ENCODE results near the gene GIT2. TPM values are rescaled to one million over a fixed set of nuclear protein-coding genes. Genes with fewer than 3 reads are reported as not detected.

The GIT2 gene
- total and polyA plus RNA-seq, 2 of the 13 experiments (the other 11 are each of a cell fraction or from before 2014, with no cell fraction given) = 18.4 to 19.8 TPM

DNA sequence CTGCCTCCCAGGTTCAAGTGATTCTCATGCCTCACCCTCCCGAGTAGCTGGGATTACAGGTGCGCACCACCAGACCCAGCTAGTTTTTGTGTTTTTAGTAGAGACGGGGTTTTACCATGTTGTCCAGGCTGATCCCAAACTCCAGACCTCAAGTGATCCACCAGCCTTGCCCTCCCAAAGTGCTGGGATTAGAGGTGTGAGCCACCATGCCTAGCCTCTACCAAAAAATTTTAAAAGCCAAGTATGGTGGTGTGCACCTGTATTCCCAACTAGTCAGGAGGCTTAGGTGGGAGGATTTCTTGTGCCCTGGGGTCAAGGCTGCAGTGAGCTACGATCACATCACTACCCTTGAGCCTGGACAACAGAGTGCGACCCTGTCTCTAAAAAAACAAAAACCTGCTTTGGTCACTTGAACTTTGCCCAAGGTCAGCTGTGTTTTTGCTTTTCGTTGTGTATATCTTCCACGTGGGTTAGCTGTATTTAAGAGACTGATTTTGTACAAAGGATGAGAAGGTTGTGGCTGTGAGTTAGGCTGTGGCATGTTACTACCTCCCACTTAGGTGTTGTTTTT lies 39.5 kb upstream of the GIT2 start (continued):
- TF ChIP-seq, protein P1, sequence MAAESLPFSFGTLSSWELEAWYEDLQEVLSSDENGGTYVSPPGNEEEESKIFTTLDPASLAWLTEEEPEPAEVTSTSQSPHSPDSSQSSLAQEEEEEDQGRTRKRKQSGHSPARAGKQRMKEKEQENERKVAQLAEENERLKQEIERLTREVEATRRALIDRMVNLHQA (CRISPR knock-in tag; IDR thresholded peaks at IDR 0.05) = no peak
- peak; percentile 82 for TF ChIP-seq ISL2 (CRISPR knock-in tag; IDR thresholded peaks at IDR 0.05)
- no peak for TF ChIP-seq U2AF1 (optimal IDR thresholded peaks at IDR 0.05; ENCODE audit: low read depth, low read length)
- TF ChIP-seq, protein P2, sequence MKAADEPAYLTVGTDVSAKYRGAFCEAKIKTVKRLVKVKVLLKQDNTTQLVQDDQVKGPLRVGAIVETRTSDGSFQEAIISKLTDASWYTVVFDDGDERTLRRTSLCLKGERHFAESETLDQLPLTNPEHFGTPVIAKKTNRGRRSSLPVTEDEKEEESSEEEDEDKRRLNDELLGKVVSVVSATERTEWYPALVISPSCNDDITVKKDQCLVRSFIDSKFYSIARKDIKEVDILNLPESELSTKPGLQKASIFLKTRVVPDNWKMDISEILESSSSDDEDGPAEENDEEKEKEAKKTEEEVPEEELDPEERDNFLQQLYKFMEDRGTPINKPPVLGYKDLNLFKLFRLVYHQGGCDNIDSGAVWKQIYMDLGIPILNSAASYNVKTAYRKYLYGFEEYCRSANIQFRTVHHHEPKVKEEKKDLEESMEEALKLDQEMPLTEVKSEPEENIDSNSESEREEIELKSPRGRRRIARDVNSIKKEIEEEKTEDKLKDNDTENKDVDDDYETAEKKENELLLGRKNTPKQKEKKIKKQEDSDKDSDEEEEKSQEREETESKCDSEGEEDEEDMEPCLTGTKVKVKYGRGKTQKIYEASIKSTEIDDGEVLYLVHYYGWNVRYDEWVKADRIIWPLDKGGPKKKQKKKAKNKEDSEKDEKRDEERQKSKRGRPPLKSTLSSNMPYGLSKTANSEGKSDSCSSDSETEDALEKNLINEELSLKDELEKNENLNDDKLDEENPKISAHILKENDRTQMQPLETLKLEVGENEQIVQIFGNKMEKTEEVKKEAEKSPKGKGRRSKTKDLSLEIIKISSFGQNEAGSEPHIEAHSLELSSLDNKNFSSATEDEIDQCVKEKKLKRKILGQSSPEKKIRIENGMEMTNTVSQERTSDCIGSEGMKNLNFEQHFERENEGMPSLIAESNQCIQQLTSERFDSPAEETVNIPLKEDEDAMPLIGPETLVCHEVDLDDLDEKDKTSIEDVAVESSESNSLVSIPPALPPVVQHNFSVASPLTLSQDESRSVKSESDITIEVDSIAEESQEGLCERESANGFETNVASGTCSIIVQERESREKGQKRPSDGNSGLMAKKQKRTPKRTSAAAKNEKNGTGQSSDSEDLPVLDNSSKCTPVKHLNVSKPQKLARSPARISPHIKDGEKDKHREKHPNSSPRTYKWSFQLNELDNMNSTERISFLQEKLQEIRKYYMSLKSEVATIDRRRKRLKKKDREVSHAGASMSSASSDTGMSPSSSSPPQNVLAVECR (CRISPR knock-in tag; IDR thresholded peaks at IDR 0.05; ENCODE audit: borderline replicate concordance) = peak; percentile 72; the same call in 1 of the 2 replicates
- peak; percentile 60 for TF ChIP-seq RCOR2 (CRISPR knock-in tag; IDR thresholded peaks at IDR 0.05)
- TF ChIP-seq, protein P3, sequence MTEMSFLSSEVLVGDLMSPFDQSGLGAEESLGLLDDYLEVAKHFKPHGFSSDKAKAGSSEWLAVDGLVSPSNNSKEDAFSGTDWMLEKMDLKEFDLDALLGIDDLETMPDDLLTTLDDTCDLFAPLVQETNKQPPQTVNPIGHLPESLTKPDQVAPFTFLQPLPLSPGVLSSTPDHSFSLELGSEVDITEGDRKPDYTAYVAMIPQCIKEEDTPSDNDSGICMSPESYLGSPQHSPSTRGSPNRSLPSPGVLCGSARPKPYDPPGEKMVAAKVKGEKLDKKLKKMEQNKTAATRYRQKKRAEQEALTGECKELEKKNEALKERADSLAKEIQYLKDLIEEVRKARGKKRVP (CRISPR knock-in tag; IDR thresholded peaks at IDR 0.05) = no peak
- TF ChIP-seq ZNF3 (CRISPR knock-in tag; IDR thresholded peaks at IDR 0.05) = no peak
- TF ChIP-seq MAF1 (CRISPR knock-in tag; IDR thresholded peaks at IDR 0.05; ENCODE audit: borderline replicate concordance) = no peak
- TF ChIP-seq NFKBIZ (CRISPR knock-in tag; IDR thresholded peaks at IDR 0.05) = no peak
- TF ChIP-seq ZNF34 (CRISPR knock-in tag; IDR thresholded peaks at IDR 0.05; ENCODE audit: borderline replicate concordance) = no peak
- TF ChIP-seq ZNF777 (CRISPR knock-in tag; IDR thresholded peaks at IDR 0.05) = no peak
- TF ChIP-seq NR2F2 (IDR thresholded peaks at IDR 0.05; ENCODE audit: borderline replicate concordance, low read depth) = peak; percentile 65
- no peak for TF ChIP-seq ZFX (CRISPR knock-in tag; IDR thresholded peaks at IDR 0.05; ENCODE audit: low read depth)
- no peak for TF ChIP-seq SYNCRIP (IDR thresholded peaks at IDR 0.05; ENCODE audit: insufficient read depth, low read depth, low read length)
- TF ChIP-seq, protein P4, sequence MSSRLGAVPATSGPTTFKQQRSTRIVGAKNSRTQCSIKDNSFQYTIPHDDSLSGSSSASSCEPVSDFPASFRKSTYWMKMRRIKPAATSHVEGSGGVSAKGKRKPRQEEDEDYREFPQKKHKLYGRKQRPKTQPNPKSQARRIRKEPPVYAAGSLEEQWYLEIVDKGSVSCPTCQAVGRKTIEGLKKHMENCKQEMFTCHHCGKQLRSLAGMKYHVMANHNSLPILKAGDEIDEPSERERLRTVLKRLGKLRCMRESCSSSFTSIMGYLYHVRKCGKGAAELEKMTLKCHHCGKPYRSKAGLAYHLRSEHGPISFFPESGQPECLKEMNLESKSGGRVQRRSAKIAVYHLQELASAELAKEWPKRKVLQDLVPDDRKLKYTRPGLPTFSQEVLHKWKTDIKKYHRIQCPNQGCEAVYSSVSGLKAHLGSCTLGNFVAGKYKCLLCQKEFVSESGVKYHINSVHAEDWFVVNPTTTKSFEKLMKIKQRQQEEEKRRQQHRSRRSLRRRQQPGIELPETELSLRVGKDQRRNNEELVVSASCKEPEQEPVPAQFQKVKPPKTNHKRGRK (CRISPR knock-in tag; IDR thresholded peaks at IDR 0.05) = no peak
- TF ChIP-seq, protein P5, sequence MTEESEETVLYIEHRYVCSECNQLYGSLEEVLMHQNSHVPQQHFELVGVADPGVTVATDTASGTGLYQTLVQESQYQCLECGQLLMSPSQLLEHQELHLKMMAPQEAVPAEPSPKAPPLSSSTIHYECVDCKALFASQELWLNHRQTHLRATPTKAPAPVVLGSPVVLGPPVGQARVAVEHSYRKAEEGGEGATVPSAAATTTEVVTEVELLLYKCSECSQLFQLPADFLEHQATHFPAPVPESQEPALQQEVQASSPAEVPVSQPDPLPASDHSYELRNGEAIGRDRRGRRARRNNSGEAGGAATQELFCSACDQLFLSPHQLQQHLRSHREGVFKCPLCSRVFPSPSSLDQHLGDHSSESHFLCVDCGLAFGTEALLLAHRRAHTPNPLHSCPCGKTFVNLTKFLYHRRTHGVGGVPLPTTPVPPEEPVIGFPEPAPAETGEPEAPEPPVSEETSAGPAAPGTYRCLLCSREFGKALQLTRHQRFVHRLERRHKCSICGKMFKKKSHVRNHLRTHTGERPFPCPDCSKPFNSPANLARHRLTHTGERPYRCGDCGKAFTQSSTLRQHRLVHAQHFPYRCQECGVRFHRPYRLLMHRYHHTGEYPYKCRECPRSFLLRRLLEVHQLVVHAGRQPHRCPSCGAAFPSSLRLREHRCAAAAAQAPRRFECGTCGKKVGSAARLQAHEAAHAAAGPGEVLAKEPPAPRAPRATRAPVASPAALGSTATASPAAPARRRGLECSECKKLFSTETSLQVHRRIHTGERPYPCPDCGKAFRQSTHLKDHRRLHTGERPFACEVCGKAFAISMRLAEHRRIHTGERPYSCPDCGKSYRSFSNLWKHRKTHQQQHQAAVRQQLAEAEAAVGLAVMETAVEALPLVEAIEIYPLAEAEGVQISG (CRISPR knock-in tag; IDR thresholded peaks at IDR 0.05) = peak; percentile 64
- TF ChIP-seq, protein P6, sequence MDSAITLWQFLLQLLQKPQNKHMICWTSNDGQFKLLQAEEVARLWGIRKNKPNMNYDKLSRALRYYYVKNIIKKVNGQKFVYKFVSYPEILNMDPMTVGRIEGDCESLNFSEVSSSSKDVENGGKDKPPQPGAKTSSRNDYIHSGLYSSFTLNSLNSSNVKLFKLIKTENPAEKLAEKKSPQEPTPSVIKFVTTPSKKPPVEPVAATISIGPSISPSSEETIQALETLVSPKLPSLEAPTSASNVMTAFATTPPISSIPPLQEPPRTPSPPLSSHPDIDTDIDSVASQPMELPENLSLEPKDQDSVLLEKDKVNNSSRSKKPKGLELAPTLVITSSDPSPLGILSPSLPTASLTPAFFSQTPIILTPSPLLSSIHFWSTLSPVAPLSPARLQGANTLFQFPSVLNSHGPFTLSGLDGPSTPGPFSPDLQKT (CRISPR knock-in tag; IDR thresholded peaks at IDR 0.05; ENCODE audit: borderline replicate concordance) = no peak
- no peak for TF ChIP-seq ARNT (IDR thresholded peaks at IDR 0.05)
- no peak for TF ChIP-seq ZIK1 (CRISPR knock-in tag; IDR thresholded peaks at IDR 0.05; ENCODE audit: borderline replicate concordance, low read depth)

Data from HepG2 (cell line).